Activated naive CD8-positive, alpha-beta T cell treated with anti-CD3 and anti-CD28 coated beads, Interleukin-2, amount 10 ng/mL, durations not matched to agents 7 days and 5 days (primary cell): Measurements from ENCODE around the gene CLTB. TPM values are rescaled to one million over a fixed set of nuclear protein-coding genes. Genes with fewer than 3 reads are reported as not detected.
A peak's percentile ranks its signal among the peaks of the same experiment; 100 is the strongest.
"Not testable (repeated sequence)": the region's sequence is repeated elsewhere in the genome, so short reads cannot be mapped to it uniquely, and the experiment has no call there.

Experiments
- ATAC-seq: fragments of 150-1000 bp; cut with Tn5 transposase; one replicate; pipeline ENCODE4 v1.10.0; 2021; ENCODE audit warnings: low read depth, moderate library complexity
- POLR2A ChIA-PET: fragments of 350-600 bp; sonication (Branson Sonifier 250); formaldehyde crosslinking; loops from one replicate; lab custom pipeline; 2021; ENCODE audit warnings: antibody characterized with exemption; lab: Charles Lee
- DNase-seq: peaks from one replicate; pipeline ENCODE4 v3.0.0; 2021
- H3K27ac Mint-ChIP-seq: one replicate; pipeline ENCODE4 v1.8.0; 2022; ENCODE audit warnings: mild to moderate bottlenecking, mixed read lengths
- H3K27me3 Mint-ChIP-seq: one replicate; pipeline ENCODE4 v1.8.0; 2022; ENCODE audit warnings: mild to moderate bottlenecking, moderate library complexity, mixed read lengths
- H3K36me3 Mint-ChIP-seq: one replicate; pipeline ENCODE4 v1.8.0; 2021; ENCODE audit warnings: mild to moderate bottlenecking, mixed read lengths
- H3K4me1 Mint-ChIP-seq: one replicate; pipeline ENCODE4 v1.8.0; 2021; ENCODE audit warnings: mixed read lengths
- H3K4me3 Mint-ChIP-seq: one replicate; pipeline ENCODE4 v1.8.0; 2022; ENCODE audit warnings: mild to moderate bottlenecking, moderate library complexity, mixed read lengths
- H3K9me3 Mint-ChIP-seq: one replicate; pipeline ENCODE4 v1.8.0; 2021; ENCODE audit warnings: mixed read lengths
- total RNA-seq, 2 experiments: library from RNA; stranded (reverse); gene quantifications; one replicate each; pipeline ENCODE4 v1.2.3, GENCODE V29; 2021

CLTB gene
- total RNA-seq, 2 experiments from 2014 or later, result 52.8 to 53.1 TPM

- H3K4me1 Mint-ChIP-seq, result peaks cover 10% of the 10 kb centered on the region
- H3K27ac Mint-ChIP-seq, H3K36me3 Mint-ChIP-seq, H3K27me3 Mint-ChIP-seq, DNase-seq, ATAC-seq, H3K4me3 Mint-ChIP-seq, POLR2A ChIA-PET, H3K9me3 Mint-ChIP-seq: not testable (repeated sequence)
These were observed 26.6 kb upstream of the CLTB start for GRCh38 chr5:176442911-176443310.

- Mint-ChIP-seq H3K27me3 (peaks cover 10% of the 10 kb centered on the region), H3K36me3 (no peaks in the 10 kb centered on the region), H3K9me3 (peaks cover 2% of the 10 kb centered on the region), H3K4me1 (peaks cover 8% of the 10 kb centered on the region), H3K27ac (no peak overlapping the region), H3K4me3 (no peak overlapping the region)
- POLR2A ChIA-PET, result no interaction called here
- DNase-seq (no peak), ATAC-seq (no peak)
These were observed 25.6 kb upstream of the CLTB start for GRCh38 chr5:176441921-176442323.

GRCh38 chr5:176440927-176441706 is 24.8 kb upstream of the CLTB start:
- POLR2A ChIA-PET, result no interaction called here
- ATAC-seq (no peak), DNase-seq (no peak)
- peaks cover 9% of the 10 kb centered on the region for H3K4me1 Mint-ChIP-seq
- H3K27ac Mint-ChIP-seq, result no peak overlapping the region
- H3K4me3 Mint-ChIP-seq, result no peak overlapping the region
- H3K9me3 Mint-ChIP-seq, result peaks cover 2% of the 10 kb centered on the region
- no peaks in the 10 kb centered on the region for H3K36me3 Mint-ChIP-seq
- H3K27me3 Mint-ChIP-seq, result peaks cover 7% of the 10 kb centered on the region

GRCh38 chr5:176438959-176439757 is 22.8 kb upstream of the CLTB start:
- Mint-ChIP-seq H3K27me3 (peaks cover 7% of the 10 kb centered on the region), H3K9me3 (peaks cover 5% of the 10 kb centered on the region), H3K4me3 (no peak overlapping the region), H3K36me3 (no peaks in the 10 kb centered on the region), H3K27ac (no peak overlapping the region), H3K4me1 (peaks cover 9% of the 10 kb centered on the region)
- POLR2A ChIA-PET, result interaction anchor here (0.7 kb wide), 1 partner anchor 489 kb away, joined by 4 read pairs; no protein-coding TSS in a partner anchor
- no peak for ATAC-seq
- no peak for DNase-seq

GRCh38 chr5:176436656-176437055 is 20.3 kb upstream of the CLTB start:
- ATAC-seq (peak; percentile 76), DNase-seq (no peak)
- Mint-ChIP-seq H3K9me3 (peaks cover 3% of the 10 kb centered on the region), H3K27ac (no peak overlapping the region), H3K36me3 (no peaks in the 10 kb centered on the region), H3K27me3 (peaks cover 4% of the 10 kb centered on the region), H3K4me3 (peak overlapping the region; percentile 38), H3K4me1 (peaks cover 9% of the 10 kb centered on the region)
- POLR2A ChIA-PET, result interaction anchor here (0.7 to 1.6 kb wide), 2 partner anchors 11 to 98 kb away, joined by 3 to 7 read pairs; partner anchors contain the start of gene FAF2

GRCh38 chr5:176432707-176433106 is 16.4 kb upstream of the CLTB start:
- no peak overlapping the region for H3K27ac Mint-ChIP-seq
- ATAC-seq, result no peak

GRCh38 chr5:176429972-176430371 is 13.6 kb upstream of the CLTB start:
- H3K27me3 Mint-ChIP-seq, result peaks cover 10% of the 10 kb centered on the region
- peak; percentile 77 for ATAC-seq
- POLR2A ChIA-PET, result interaction anchor here (1.0 to 1.2 kb wide), 2 partner anchors 17 to 108 kb away, joined by 3 read pairs; no protein-coding TSS in a partner anchor

More at GRCh38 chr5:176432707-176433106, 16.4 kb upstream of the CLTB start:
- Mint-ChIP-seq H3K9me3 (peaks cover 5% of the 10 kb centered on the region), H3K27me3 (peaks cover 2% of the 10 kb centered on the region), H3K4me1 (peaks cover 21% of the 10 kb centered on the region), H3K4me3 (no peak overlapping the region), H3K36me3 (peaks cover 2% of the 10 kb centered on the region)
- DNase-seq, result no peak
- POLR2A ChIA-PET, result no interaction called here

GRCh38 chr5:176427971-176428370 is 11.6 kb upstream of the CLTB start:
- H3K9me3 Mint-ChIP-seq, result peaks cover 10% of the 10 kb centered on the region
- H3K36me3 Mint-ChIP-seq, result peaks cover 9% of the 10 kb centered on the region
- peaks cover 10% of the 10 kb centered on the region for H3K27me3 Mint-ChIP-seq
- peaks cover 14% of the 10 kb centered on the region for H3K4me1 Mint-ChIP-seq
- POLR2A ChIA-PET, result no interaction called here
- DNase-seq (no peak), ATAC-seq (no peak)
- no peak overlapping the region for H3K4me3 Mint-ChIP-seq
- no peak overlapping the region for H3K27ac Mint-ChIP-seq

More at GRCh38 chr5:176429972-176430371, 13.6 kb upstream of the CLTB start:
- Mint-ChIP-seq H3K4me3 (peak overlapping the region; percentile 14), H3K9me3 (peaks cover 9% of the 10 kb centered on the region), H3K4me1 (peaks cover 14% of the 10 kb centered on the region), H3K27ac (peak overlapping the region; percentile 71), H3K36me3 (peaks cover 9% of the 10 kb centered on the region)
- no peak for DNase-seq

- POLR2A ChIA-PET, result interaction anchor here (0.6 kb wide), 1 partner anchor 130 kb away, joined by 3 read pairs; no protein-coding TSS in a partner anchor
- H3K4me1 Mint-ChIP-seq, result peaks cover 14% of the 10 kb centered on the region
- no peak overlapping the region for H3K4me3 Mint-ChIP-seq
- DNase-seq (no peak), ATAC-seq (no peak)
- H3K9me3 Mint-ChIP-seq, result peaks cover 10% of the 10 kb centered on the region
- H3K36me3 Mint-ChIP-seq, result peaks cover 9% of the 10 kb centered on the region
- peaks cover 11% of the 10 kb centered on the region for H3K27me3 Mint-ChIP-seq
- H3K27ac Mint-ChIP-seq, result no peak overlapping the region
These were observed 10.5 kb upstream of the CLTB start for GRCh38 chr5:176426876-176427275.

- DNase-seq (no peak), ATAC-seq (no peak)
- Mint-ChIP-seq H3K4me1 (peaks cover 14% of the 10 kb centered on the region), H3K27me3 (peaks cover 19% of the 10 kb centered on the region), H3K27ac (no peak overlapping the region), H3K36me3 (peaks cover 9% of the 10 kb centered on the region), H3K9me3 (peaks cover 10% of the 10 kb centered on the region), H3K4me3 (no peak overlapping the region)
- POLR2A ChIA-PET, result interaction anchor here (0.6 to 0.7 kb wide), 2 partner anchors 10 to 107 kb away, joined by 3 to 6 read pairs; partner anchors contain the start of gene CLTB
These were observed 9.5 kb upstream of the CLTB start for GRCh38 chr5:176425791-176426190.

- H3K9me3 Mint-ChIP-seq, result peaks cover 8% of the 10 kb centered on the region
- H3K4me1 Mint-ChIP-seq, result peaks cover 8% of the 10 kb centered on the region
- DNase-seq (no peak), ATAC-seq (no peak)
- peaks cover 26% of the 10 kb centered on the region for H3K27me3 Mint-ChIP-seq
- H3K4me3 Mint-ChIP-seq, result no peak overlapping the region
- H3K36me3 Mint-ChIP-seq, result peaks cover 7% of the 10 kb centered on the region
- no peak overlapping the region for H3K27ac Mint-ChIP-seq
- POLR2A ChIA-PET, result interaction anchor here (0.6 kb wide), 1 partner anchor 107 kb away, joined by 6 read pairs; no protein-coding TSS in a partner anchor
These were observed 8.8 kb upstream of the CLTB start for GRCh38 chr5:176425138-176425537.

GRCh38 chr5:176424181-176424580 is 7.8 kb upstream of the CLTB start:
- Mint-ChIP-seq H3K27me3 (peaks cover 34% of the 10 kb centered on the region), H3K36me3 (peaks cover 7% of the 10 kb centered on the region), H3K4me1 (peaks cover 5% of the 10 kb centered on the region), H3K27ac (no peak overlapping the region), H3K9me3 (peaks cover 8% of the 10 kb centered on the region), H3K4me3 (no peak overlapping the region)
- POLR2A ChIA-PET, result interaction anchor here (0.6 kb wide), 1 partner anchor 52 kb away, joined by 3 read pairs; no protein-coding TSS in a partner anchor
- ATAC-seq (no peak), DNase-seq (no peak)

- Mint-ChIP-seq H3K4me3 (no peak overlapping the region), H3K9me3 (peaks cover 7% of the 10 kb centered on the region), H3K36me3 (peaks cover 5% of the 10 kb centered on the region), H3K4me1 (peaks cover 5% of the 10 kb centered on the region), H3K27ac (no peak overlapping the region), H3K27me3 (peaks cover 32% of the 10 kb centered on the region)
- POLR2A ChIA-PET, result no interaction called here
- DNase-seq (no peak), ATAC-seq (no peak)
These were observed 4.7 kb upstream of the CLTB start for GRCh38 chr5:176420972-176421544.
